PC-9 (cell line): ENCODE results near the gene ZNF680. TPM values are rescaled to one million over a fixed set of nuclear protein-coding genes. Genes with fewer than 3 reads are reported as not detected.

Experiments
- BruUV-seq: library from RNA; stranded (reverse); fragments of 400-500 nt; replicated peaks from 2 replicates; lab custom pipeline; 2021; lab: Mats Ljungman, UMichigan
- CTCF ChIA-PET: fragments of 300-600 bp; sonication (Branson Sonifier 250); formaldehyde crosslinking; loops from one replicate; lab custom pipeline; 2022; ENCODE audit warnings: antibody characterized with exemption; lab: Charles Lee
- POLR2A ChIA-PET: fragments of 300-600 bp; sonication (Branson Sonifier 250); formaldehyde crosslinking; loops from one replicate; lab custom pipeline; 2022; ENCODE audit warnings: antibody characterized with exemption; ENCODE audit not compliant: unreplicated experiment; lab: Charles Lee
- DNase-seq, 2 experiments: peaks; one replicate each; pipeline versions ENCODE4 v3.0.0 to v3.0.0-alpha.2; 2015 to 2022; ENCODE audit warnings: mixed read lengths in 1 of 2
- H2AFZ ChIP-seq: fragments of 200-600 bp; sonication (generic); 2 replicates; pipeline ENCODE4 v1.8.1; 2017; ENCODE audit warnings: antibody characterized with exemption
- H3F3A ChIP-seq: fragments of 200-600 bp; sonication (generic); 2 replicates; pipeline ENCODE4 v1.8.1; 2017; ENCODE audit warnings: antibody characterized with exemption, mild to moderate bottlenecking, low read depth; ENCODE audit not compliant: insufficient read depth
- H3K27ac ChIP-seq: fragments of 200-600 bp; sonication (generic); 2 replicates; pipeline ENCODE4 v1.6.1; 2016; ENCODE audit warnings: mixed run types
- H3K27me3 ChIP-seq: fragments of 200-600 bp; sonication (generic); 2 replicates; pipeline ENCODE4 v1.6.1; 2016; ENCODE audit warnings: low read depth, mixed run types; ENCODE audit not compliant: insufficient read depth
- H3K36me3 ChIP-seq: fragments of 200-600 bp; sonication (generic); 2 replicates; pipeline ENCODE4 v1.6.1; 2016; ENCODE audit warnings: low read depth, mixed run types
- H3K4me1 ChIP-seq: fragments of 200-600 bp; sonication (generic); replicated peaks from 2 replicates; pipeline ENCODE4 v1.6.1; 2016; ENCODE audit warnings: mixed run types; ENCODE audit not compliant: insufficient read depth
- H3K4me2 ChIP-seq: fragments of 200-600 bp; sonication (generic); 2 replicates; pipeline ENCODE4 v1.6.1; 2017; ENCODE audit warnings: mixed run types
- H3K4me3 ChIP-seq: fragments of 200-600 bp; sonication (generic); 2 replicates; pipeline ENCODE4 v1.6.1; 2016; ENCODE audit warnings: mixed run types
- H3K79me2 ChIP-seq: fragments of 200-600 bp; sonication (generic); 2 replicates; pipeline ENCODE4 v1.6.1; 2017; ENCODE audit warnings: low read depth, mixed run types
- H3K9me2 ChIP-seq: fragments of 200-600 bp; sonication (generic); 2 replicates; pipeline ENCODE4 v1.8.1; 2017; ENCODE audit warnings: mild to moderate bottlenecking; ENCODE audit not compliant: insufficient read depth
- H3K9me3 ChIP-seq: fragments of 200-600 bp; sonication (generic); 2 replicates; pipeline ENCODE4 v1.8.1; 2016; ENCODE audit warnings: low read depth; ENCODE audit not compliant: insufficient read depth
- H4K20me1 ChIP-seq: fragments of 200-600 bp; sonication (generic); 2 replicates; pipeline ENCODE4 v1.8.1; 2017; ENCODE audit not compliant: insufficient read depth
- EZH2 ChIP-seq: fragments of 200-600 bp; sonication (generic); IDR thresholded peaks from 2 replicates; pipeline ENCODE4 v1.8.0; 2017; ENCODE audit warnings: antibody characterized with exemption, low read depth
- intact Hi-C: fragments of 100-400 bp; cut with micrococcal nuclease; formaldehyde crosslinking; loops from one replicate; pipeline ENCODE4 v1.10.0; 2022; ENCODE audit not compliant: unreplicated experiment
- total RNA-seq: library from RNA; stranded (reverse); gene quantifications from 2 replicates; pipeline ENCODE4 v1.2.3, GENCODE V29; 2021
- TF ChIP-seq, protein P1 (sequence below): fragments of 200-600 bp; sonication (generic); conservative IDR thresholded peaks from 2 replicates; pipeline ENCODE4 v1.6.1; 2017; ENCODE audit warnings: mixed run types, antibody characterized with exemption, mild to moderate bottlenecking, moderate library complexity

Gene ZNF680
- total RNA-seq, 1 experiment from 2014 or later = 17.9 TPM

DNA sequence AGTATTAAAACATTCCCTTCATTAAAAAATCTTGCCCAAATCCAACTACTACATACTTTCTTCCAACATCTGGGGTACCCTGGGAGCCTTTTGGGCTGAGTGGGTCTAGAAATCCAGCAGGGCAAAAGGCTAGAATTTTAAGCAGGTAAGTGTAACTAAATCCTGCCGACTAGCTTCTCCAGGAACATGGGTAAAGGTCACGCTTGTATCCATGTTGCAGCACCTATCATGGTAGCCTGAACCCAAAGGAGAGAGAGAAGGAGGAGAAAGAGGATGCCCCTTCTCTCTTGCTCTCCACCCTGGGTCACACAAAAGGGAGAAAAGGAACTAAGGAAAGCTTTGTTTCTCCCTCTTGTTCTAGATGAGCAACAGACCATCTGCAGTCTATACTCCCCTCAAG is 53.3 kb downstream of the ZNF680 start:
- H4K20me1 ChIP-seq = no peaks in the 10 kb centered on the region
- no peak for DNase-seq
- intact Hi-C loops = no loop called here
- no peak overlapping the region for H3K4me3 ChIP-seq
- H3K4me2 ChIP-seq = no peak overlapping the region
- TF ChIP-seq EZH2 = no peak
- TF ChIP-seq, protein P1, sequence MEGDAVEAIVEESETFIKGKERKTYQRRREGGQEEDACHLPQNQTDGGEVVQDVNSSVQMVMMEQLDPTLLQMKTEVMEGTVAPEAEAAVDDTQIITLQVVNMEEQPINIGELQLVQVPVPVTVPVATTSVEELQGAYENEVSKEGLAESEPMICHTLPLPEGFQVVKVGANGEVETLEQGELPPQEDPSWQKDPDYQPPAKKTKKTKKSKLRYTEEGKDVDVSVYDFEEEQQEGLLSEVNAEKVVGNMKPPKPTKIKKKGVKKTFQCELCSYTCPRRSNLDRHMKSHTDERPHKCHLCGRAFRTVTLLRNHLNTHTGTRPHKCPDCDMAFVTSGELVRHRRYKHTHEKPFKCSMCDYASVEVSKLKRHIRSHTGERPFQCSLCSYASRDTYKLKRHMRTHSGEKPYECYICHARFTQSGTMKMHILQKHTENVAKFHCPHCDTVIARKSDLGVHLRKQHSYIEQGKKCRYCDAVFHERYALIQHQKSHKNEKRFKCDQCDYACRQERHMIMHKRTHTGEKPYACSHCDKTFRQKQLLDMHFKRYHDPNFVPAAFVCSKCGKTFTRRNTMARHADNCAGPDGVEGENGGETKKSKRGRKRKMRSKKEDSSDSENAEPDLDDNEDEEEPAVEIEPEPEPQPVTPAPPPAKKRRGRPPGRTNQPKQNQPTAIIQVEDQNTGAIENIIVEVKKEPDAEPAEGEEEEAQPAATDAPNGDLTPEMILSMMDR = no peak
- POLR2A ChIA-PET = no interaction called here
- H3K9me2 ChIP-seq = no peaks in the 10 kb centered on the region
- no TSS peak for BruUV-seq
- no peaks in the 10 kb centered on the region for H3F3A ChIP-seq
- H3K27ac ChIP-seq = no peak overlapping the region
- H3K27me3 ChIP-seq = no peaks in the 10 kb centered on the region
- CTCF ChIA-PET = no interaction called here
- H2AFZ ChIP-seq = no peak overlapping the region
- no peaks in the 10 kb centered on the region for H3K79me2 ChIP-seq
- peaks cover 5% of the 10 kb centered on the region; the same call in 1 of the 2 replicates for H3K36me3 ChIP-seq
- H3K9me3 ChIP-seq = peaks cover 13% of the 10 kb centered on the region
- H3K4me1 ChIP-seq = no peaks in the 10 kb centered on the region

DNA sequence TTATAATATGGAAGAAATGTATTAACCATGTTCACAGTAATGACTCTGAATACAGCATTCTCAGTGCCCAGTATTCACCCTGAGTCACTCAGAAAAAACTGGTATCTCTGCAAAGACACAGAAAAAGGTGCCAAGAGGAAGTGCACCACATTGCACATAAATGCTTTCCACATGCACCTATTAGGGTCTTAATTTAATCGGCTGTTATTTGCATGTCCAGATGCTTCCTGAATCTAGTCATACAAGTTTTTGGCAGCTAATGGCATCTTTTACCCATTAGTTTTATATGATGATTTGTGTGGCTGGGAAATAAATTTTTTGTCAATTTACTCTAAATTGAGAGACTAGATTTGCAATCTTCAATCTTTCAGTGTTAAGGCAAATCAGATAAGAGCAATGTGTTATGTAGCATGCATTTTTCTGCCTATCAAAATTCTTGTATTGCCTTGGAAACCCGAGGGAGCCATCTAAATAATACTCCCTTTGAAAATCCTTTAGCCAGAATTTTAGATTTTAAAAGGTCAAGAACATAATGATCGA is 58.2 kb downstream of the ZNF680 start:
- no TSS peak for BruUV-seq
- TF ChIP-seq EZH2 = no peak
- TF ChIP-seq, protein P1 = no peak
- Histone ChIP-seq H3K4me2 (no peak overlapping the region), H3K4me3 (no peak overlapping the region), H3K9me2 (no peaks in the 10 kb centered on the region), H3K27me3 (no peaks in the 10 kb centered on the region), H3K9me3 (peaks cover 16% of the 10 kb centered on the region; the same call in 1 of the 2 replicates), H2AFZ (no peak overlapping the region), H3K36me3 (peaks cover 5% of the 10 kb centered on the region; the same call in 1 of the 2 replicates), H3K27ac (no peak overlapping the region), H3F3A (no peaks in the 10 kb centered on the region), H3K4me1 (no peaks in the 10 kb centered on the region), H3K79me2 (no peaks in the 10 kb centered on the region), H4K20me1 (no peaks in the 10 kb centered on the region)
- ChIA-PET CTCF (no interaction called here), POLR2A (no interaction called here)
- no peak for DNase-seq
- intact Hi-C loops = no loop called here

DNA sequence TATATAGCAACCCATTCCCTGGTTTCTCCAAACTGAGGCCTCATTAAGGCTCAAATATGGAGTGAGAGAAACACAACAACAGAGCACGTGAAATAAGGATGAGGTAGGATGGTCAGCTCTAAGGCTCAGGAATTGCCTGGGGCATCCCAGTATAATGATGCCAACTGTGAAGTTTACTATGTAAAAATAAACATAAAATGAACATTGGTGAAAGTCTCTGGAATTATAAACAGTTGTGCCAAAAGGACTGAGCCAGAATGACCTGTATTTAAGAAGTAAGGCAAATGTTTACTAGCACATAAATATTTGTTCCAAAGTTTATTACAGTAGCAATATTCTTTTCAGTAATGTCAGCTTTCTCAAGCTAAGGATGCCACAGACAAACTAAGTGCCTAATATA is 64.6 kb downstream of the ZNF680 start:
- no peaks in the 10 kb centered on the region for H3K9me2 ChIP-seq
- H3K4me1 ChIP-seq = no peaks in the 10 kb centered on the region
- H3K9me3 ChIP-seq = 0 out of 2 replicates have a peak, but pooled peaks cover 4% of the 10 kb centered on the region
- CTCF ChIA-PET = no interaction called here
- TF ChIP-seq, protein P1 = no peak
- no peak for TF ChIP-seq EZH2
- no peak overlapping the region for H3K4me3 ChIP-seq
- no peaks in the 10 kb centered on the region for H4K20me1 ChIP-seq
- H3K27me3 ChIP-seq = no peaks in the 10 kb centered on the region
- no peaks in the 10 kb centered on the region for H3F3A ChIP-seq
- no TSS peak for BruUV-seq
- H3K27ac ChIP-seq = no peak overlapping the region
- POLR2A ChIA-PET = no interaction called here
- no peaks in the 10 kb centered on the region for H3K36me3 ChIP-seq
- no peak for DNase-seq
- H2AFZ ChIP-seq = no peak overlapping the region
- no peak overlapping the region for H3K4me2 ChIP-seq
- H3K79me2 ChIP-seq = no peaks in the 10 kb centered on the region
- intact Hi-C loops = no loop called here
